Colonic mucosa (tissue), 4 donors: ENCODE data around the gene NDST3. TPM values are rescaled to one million over a fixed set of nuclear protein-coding genes. Genes with fewer than 3 reads are reported as not detected.

ENCODE experiments used
- DNase-seq: peaks from one replicate; pipeline ENCODE4 v3.0.0-alpha.2; 2020
- H3K27ac ChIP-seq: fragments of 200-600 bp; one replicate; pipeline ENCODE4 v1.8.0; 2021
- H3K27me3 ChIP-seq: fragments of 200-600 bp; one replicate; pipeline ENCODE4 v1.8.0; 2021
- H3K36me3 ChIP-seq: fragments of 200-600 bp; one replicate; pipeline ENCODE4 v1.8.0; 2021
- H3K4me1 ChIP-seq: fragments of 200-600 bp; one replicate; pipeline ENCODE4 v1.8.0; 2021; ENCODE audit warnings: mild to moderate bottlenecking
- H3K4me3 ChIP-seq: fragments of 200-600 bp; one replicate; pipeline ENCODE4 v1.8.0; 2021
- H3K9ac ChIP-seq, 2 donors: one replicate each; pipeline ENCODE4 v1.7.0; 2013; ENCODE audit warnings: control low read depth in 2 of 2, low read depth in 2 of 2, low read length in 2 of 2
- H3K9me3 ChIP-seq: fragments of 200-600 bp; one replicate; pipeline ENCODE4 v1.8.0; 2021
- intact Hi-C: fragments of 100-400 bp; cut with DNase I; formaldehyde crosslinking; loops from one replicate; pipeline ENCODE4 v1.14.1; 2022
- total RNA-seq, 2 donors: library from RNA; stranded (reverse); fragmentation: NEBNext Ultra II Directional in 1 of 2; extraction: Animal tissue kit (Norgen Biotek cat#: 25700) in 1 of 2; gene quantifications; one replicate each; pipeline ENCODE4 v1.2.1, GENCODE V29; 2021
- TF ChIP-seq, protein P1 (sequence below): fragments of 200-600 bp; IDR thresholded peaks from one replicate; pipeline ENCODE4 v1.8.0; 2022; ENCODE audit warnings: antibody characterized with exemption, mild to moderate bottlenecking
- donor health status: healthy.
- donor health status: DM: no; HTN: no; CAD: no.
- donor health status: DM: no; HTN: no; CAD: no.

Gene NDST3
- total RNA-seq, 2 donors from 2014 or later: not detected

DNA sequence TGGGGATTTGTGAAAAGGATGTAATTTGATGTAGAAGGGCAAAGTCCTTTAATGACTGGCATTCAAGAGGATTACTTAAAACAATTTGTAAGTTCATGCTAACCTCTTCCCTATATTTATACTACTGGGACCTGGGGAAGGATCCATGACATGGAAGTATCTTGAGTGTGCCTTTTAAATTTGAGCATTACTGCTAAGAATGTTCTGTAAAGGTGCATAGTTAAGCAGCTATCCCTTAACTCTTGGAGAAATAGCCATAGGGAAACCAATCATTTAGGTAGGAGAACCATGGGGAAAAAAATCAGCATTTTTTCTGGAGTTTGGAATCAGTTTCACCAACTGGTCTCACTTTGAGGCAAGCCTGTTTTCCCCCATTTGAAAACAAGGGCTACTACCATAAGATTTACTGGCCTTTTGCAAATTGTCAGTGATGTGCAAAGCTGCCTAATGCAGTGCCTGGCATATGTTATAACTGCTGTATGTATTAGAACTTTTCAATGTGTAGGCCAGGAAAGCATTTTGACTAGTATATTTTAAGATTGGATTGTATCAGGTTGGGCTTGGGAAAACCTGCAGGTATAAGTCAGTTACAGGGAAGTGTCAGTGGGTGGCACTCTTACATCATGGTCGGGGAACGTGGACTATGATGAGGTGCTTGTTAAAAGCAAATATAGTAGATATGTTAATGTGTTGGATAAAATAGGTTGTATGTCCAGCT lies 246.4 kb downstream of the NDST3 start:
- DNase-seq: peak; percentile 68
- no peak overlapping the region for H3K4me3 ChIP-seq
- intact Hi-C loops: loop anchor here (2.0 kb wide), 1 partner anchor 72 kb away; the partner anchor contains the start of gene PRSS12
- no peaks in the 10 kb centered on the region for H3K4me1 ChIP-seq
- H3K27ac ChIP-seq: no peak overlapping the region
- TF ChIP-seq, protein P1, sequence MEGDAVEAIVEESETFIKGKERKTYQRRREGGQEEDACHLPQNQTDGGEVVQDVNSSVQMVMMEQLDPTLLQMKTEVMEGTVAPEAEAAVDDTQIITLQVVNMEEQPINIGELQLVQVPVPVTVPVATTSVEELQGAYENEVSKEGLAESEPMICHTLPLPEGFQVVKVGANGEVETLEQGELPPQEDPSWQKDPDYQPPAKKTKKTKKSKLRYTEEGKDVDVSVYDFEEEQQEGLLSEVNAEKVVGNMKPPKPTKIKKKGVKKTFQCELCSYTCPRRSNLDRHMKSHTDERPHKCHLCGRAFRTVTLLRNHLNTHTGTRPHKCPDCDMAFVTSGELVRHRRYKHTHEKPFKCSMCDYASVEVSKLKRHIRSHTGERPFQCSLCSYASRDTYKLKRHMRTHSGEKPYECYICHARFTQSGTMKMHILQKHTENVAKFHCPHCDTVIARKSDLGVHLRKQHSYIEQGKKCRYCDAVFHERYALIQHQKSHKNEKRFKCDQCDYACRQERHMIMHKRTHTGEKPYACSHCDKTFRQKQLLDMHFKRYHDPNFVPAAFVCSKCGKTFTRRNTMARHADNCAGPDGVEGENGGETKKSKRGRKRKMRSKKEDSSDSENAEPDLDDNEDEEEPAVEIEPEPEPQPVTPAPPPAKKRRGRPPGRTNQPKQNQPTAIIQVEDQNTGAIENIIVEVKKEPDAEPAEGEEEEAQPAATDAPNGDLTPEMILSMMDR: peak; percentile 74
- H3K9me3 ChIP-seq: no peaks in the 10 kb centered on the region
- H3K9ac ChIP-seq: peak overlapping the region in 1 of 2 donors; percentile 97
- H3K27me3 ChIP-seq: no peaks in the 10 kb centered on the region
- H3K36me3 ChIP-seq: no peaks in the 10 kb centered on the region

DNA sequence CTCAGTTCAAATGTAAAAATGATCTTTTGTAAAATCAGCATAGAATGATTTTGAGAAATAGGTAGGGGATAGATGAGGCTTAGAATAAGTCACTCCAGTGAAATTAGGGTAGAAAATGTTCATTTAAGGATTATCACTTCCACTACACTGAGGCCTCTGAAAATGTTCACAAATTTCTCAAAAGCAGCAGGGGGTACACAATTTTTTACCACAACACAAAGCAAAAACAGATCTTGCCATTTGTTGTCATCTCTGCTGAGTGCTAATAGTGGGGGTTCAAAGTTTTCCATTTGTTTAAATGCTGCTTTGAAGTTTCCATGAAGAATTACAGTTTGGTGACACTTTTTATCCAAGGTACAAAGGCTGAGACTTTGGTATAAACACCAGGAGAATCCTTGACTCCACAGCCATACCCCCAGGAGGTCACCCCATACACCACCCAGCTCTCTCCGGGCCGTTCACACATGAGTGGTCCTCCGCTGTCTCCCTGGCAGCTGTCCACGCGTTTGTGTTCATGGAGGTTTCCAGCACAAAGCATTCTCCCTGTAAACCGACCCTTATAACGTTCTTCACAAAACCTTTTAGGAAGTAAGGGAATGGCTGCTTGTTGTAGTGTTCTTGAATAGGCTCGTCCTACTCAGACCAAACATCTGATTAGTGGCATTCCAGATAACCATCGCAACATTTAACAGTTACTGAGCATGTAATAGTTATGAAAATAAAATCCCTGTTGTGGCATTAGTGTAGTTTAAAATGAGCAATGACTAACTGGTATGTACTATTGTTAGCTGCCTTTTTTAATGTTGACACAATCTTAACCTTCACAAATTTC lies 247.5 kb downstream of the NDST3 start:
- no peak for DNase-seq

DNA sequence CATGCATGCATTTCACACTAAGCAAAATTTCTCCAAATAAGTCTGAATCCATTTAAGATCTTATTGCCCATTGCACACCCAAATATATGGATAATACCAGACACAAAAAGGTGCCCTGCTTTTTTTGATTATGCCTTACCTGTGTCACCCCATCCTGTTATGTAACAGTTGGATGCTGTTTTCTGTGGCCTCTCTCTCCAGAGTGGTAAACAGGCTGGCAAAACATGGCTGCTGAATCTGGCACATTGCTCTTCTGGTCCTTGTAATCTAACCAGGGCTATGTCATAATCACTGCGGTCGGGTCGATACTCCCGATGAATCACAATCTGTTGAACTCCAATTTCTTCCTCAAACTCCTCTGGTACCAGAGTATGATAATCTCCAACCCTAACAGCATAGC lies 248.4 kb downstream of the NDST3 start:
- Histone ChIP-seq H3K4me3 (no peak overlapping the region), H3K4me1 (no peaks in the 10 kb centered on the region), H3K9me3 (no peaks in the 10 kb centered on the region), H3K27me3 (no peaks in the 10 kb centered on the region), H3K36me3 (no peaks in the 10 kb centered on the region), H3K27ac (no peak overlapping the region), H3K9ac (no peak overlapping the region)
- TF ChIP-seq, protein P1: no peak
- no peak for DNase-seq
- intact Hi-C loops: no loop called here

More for the DNA sequence above, 247.5 kb downstream of the NDST3 start:
- intact Hi-C loops: loop anchor here (2.0 kb wide), 1 partner anchor 71 kb away; the partner anchor contains the start of gene PRSS12
- H3K27me3 ChIP-seq: no peaks in the 10 kb centered on the region
- no peaks in the 10 kb centered on the region for H3K4me1 ChIP-seq
- no peak overlapping the region for H3K4me3 ChIP-seq
- no peaks in the 10 kb centered on the region for H3K9me3 ChIP-seq
- no peak overlapping the region for H3K9ac ChIP-seq
- TF ChIP-seq, protein P1: no peak
- no peaks in the 10 kb centered on the region for H3K36me3 ChIP-seq
- H3K27ac ChIP-seq: no peak overlapping the region

DNA sequence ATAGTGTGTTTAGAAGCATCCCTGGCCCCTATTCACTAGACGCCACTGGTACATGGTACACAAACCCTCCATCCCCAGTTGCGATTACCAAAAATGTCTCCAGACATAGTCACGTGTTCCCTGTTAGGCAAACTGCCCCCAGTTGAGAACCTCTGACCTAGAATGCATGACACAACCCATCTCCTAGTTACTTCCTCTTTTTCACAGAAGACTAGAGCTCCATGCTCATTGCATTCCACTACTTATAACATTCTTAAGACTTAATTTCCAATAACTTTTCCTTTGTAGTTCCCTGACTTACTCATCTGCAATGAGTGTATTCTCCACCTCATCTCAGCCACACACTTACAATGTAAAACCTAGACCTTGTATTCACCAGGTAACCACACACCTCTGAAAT lies 249.9 kb downstream of the NDST3 start:
- Histone ChIP-seq H3K27me3 (no peaks in the 10 kb centered on the region), H3K9me3 (no peaks in the 10 kb centered on the region), H3K4me3 (no peak overlapping the region), H3K36me3 (no peaks in the 10 kb centered on the region), H3K27ac (no peak overlapping the region), H3K9ac (no peak overlapping the region), H3K4me1 (no peaks in the 10 kb centered on the region)
- TF ChIP-seq, protein P1: no peak
- intact Hi-C loops: no loop called here
- no peak for DNase-seq

DNA sequence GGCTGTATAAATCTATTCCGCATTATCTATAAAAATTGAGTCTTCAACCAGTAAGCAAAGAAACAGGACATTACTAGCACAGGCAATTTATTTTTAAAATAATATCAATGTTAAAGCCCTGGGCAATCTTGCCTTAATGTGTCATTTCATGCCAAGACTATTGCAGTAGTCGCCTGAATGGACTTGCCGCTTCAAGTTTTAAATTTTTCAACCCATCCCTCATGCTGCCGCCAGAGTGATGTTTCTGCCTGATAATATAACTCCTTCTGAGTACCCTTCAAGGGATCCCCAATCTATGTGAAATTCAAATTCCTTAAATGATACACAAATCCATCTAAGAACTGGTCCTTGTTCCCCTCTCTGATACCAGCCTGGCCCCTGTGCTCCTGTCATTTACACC lies 251.6 kb downstream of the NDST3 start:
- Histone ChIP-seq H3K27ac (no peak overlapping the region), H3K36me3 (no peaks in the 10 kb centered on the region), H3K4me1 (no peaks in the 10 kb centered on the region), H3K9me3 (no peaks in the 10 kb centered on the region), H3K9ac (no peak overlapping the region), H3K4me3 (no peak overlapping the region), H3K27me3 (no peaks in the 10 kb centered on the region)
- TF ChIP-seq, protein P1: no peak
- DNase-seq: no peak
- intact Hi-C loops: no loop called here
